K562 (cell line): Measurements from ENCODE around the gene STX12. TPM values are rescaled to one million over a fixed set of nuclear protein-coding genes. Genes with fewer than 3 reads are reported as not detected.

ENCODE experiments used
- BCOR ChIP-seq: fragments of 450-650 bp; IDR thresholded peaks from 2 replicates; pipeline ENCODE4 v1.6.1; 2016
- CREM ChIP-seq: IDR thresholded peaks from 2 replicates; pipeline ENCODE4 v1.6.1; 2014; ENCODE audit warnings: antibody characterized with exemption, low read depth
- EZH2 ChIP-seq: IDR thresholded peaks from 2 replicates; pipeline ENCODE4 v1.6.1; 2012; ENCODE audit warnings: low read depth, mild to moderate bottlenecking, inconsistent platforms, low read length, borderline replicate concordance
- GATAD2B ChIP-seq: fragments of 450-650 bp; IDR thresholded peaks from 2 replicates; pipeline ENCODE4 v1.6.1; 2017; ENCODE audit warnings: mild to moderate bottlenecking, borderline replicate concordance
- HDAC2 ChIP-seq: fragments of 450-650 bp; IDR thresholded peaks from 2 replicates; pipeline ENCODE4 v1.6.1; 2016; ENCODE audit warnings: mild to moderate bottlenecking
- IRF1 ChIP-seq: sonication (generic); formaldehyde crosslinking; IDR thresholded peaks from 2 replicates; pipeline ENCODE4 v1.8.0; 2022; ENCODE audit warnings: missing genetic modification reagents, mild to moderate bottlenecking, borderline replicate concordance
- STAT5B ChIP-seq: fragments of 250-450 bp; sonication (Bioruptor Pico); IDR thresholded peaks from 2 replicates; pipeline ENCODE4 v1.8.0; 2021; ENCODE audit warnings: mild to moderate bottlenecking, inconsistent platforms
- TFAM ChIP-seq: fragments of 250-450 bp; sonication (Bioruptor Pico); conservative IDR thresholded peaks from 2 replicates; pipeline ENCODE4 v1.5.0; 2021; ENCODE audit warnings: mild to moderate bottlenecking, moderate library complexity
- TRIM24 ChIP-seq, 2 experiments: fragments of 450-650 bp; IDR thresholded peaks; 2 replicates each; pipeline ENCODE4 v1.6.1; 2016
- ZBTB1 ChIP-seq: sonication (generic); formaldehyde crosslinking; IDR thresholded peaks from 2 replicates; pipeline ENCODE4 v1.8.1; 2023; ENCODE audit warnings: missing genetic modification reagents, low read depth, mild to moderate bottlenecking, borderline replicate concordance
- ZBTB33 ChIP-seq: sonication (generic); formaldehyde crosslinking; IDR thresholded peaks from 2 replicates; pipeline ENCODE4 v1.8.1; 2023; ENCODE audit warnings: mild to moderate bottlenecking, missing genetic modification reagents
- ZBTB34 ChIP-seq: fragments of 250-450 bp; sonication (Bioruptor Pico); IDR thresholded peaks from 2 replicates; pipeline ENCODE4 v1.8.0; 2021; ENCODE audit warnings: mild to moderate bottlenecking, moderate library complexity
- ZBTB43 ChIP-seq: sonication (generic); formaldehyde crosslinking; IDR thresholded peaks from 2 replicates; pipeline ENCODE4 v1.8.0; 2023; ENCODE audit warnings: mild to moderate bottlenecking, missing genetic modification reagents
- ZC3H4 ChIP-seq: sonication (generic); formaldehyde crosslinking; IDR thresholded peaks from 2 replicates; pipeline ENCODE4 v1.9.0; 2021; ENCODE audit warnings: missing genetic modification reagents, borderline replicate concordance
- ZC3H8 ChIP-seq: fragments of 450-650 bp; IDR thresholded peaks from 2 replicates; pipeline ENCODE4 v1.6.1; 2017
- ZNF609 ChIP-seq: sonication (generic); formaldehyde crosslinking; IDR thresholded peaks from 2 replicates; pipeline ENCODE4 v1.8.1; 2023; ENCODE audit warnings: missing genetic modification reagents, mild to moderate bottlenecking, borderline replicate concordance
- ZZZ3 ChIP-seq: fragments of 450-650 bp; IDR thresholded peaks from 2 replicates; pipeline ENCODE4 v1.6.1; 2016; ENCODE audit warnings: antibody characterized with exemption, mild to moderate bottlenecking, moderate library complexity
- polyA plus RNA-seq, 8 experiments: library from polyadenylated mRNA; depleted of rRNA in 4 of 8; stranded (reverse) in 5 of 8; unstranded in 3 of 8; fragments of >200 nt; fragmentation: Nextera tagmentation in 2 of 8; fragmentation: Illumina TruSeq in 1 of 8; extraction: Ambion mirVana in 2 of 8; extraction: Trizol in 1 of 8; gene quantifications; 2 replicates each; pipeline versions ENCODE4 v1.2.1 to v1.2.3, GENCODE V29; 2011 to 2014; ENCODE audit warnings: inconsistent platforms in 1 of 8, missing spikeins in 1 of 8
- total RNA-seq, 7 experiments: library from RNA; depleted of rRNA in 6 of 7; stranded (reverse); fragments of >200 nt in 6 of 7; fragmentation: Illumina TruSeq in 2 of 7; extraction: Trizol in 2 of 7; gene quantifications; 2 replicates each; pipeline versions ENCODE4 v1.2.1 to v1.2.3, GENCODE V29; 2011 to 2021; ENCODE audit warnings: low replicate concordance in 1 of 7

Gene STX12
- total and polyA plus RNA-seq, 9 of the 15 experiments (the other 6 are each of a cell fraction or from before 2014, with no cell fraction given): 16.9 to 31.3 (median 25.7) TPM

- TF ChIP-seq ZNF609 (CRISPR knock-in tag) (no peak; the same call in 1 of the 2 replicates), GATAD2B (no peak), IRF1 (CRISPR knock-in tag) (no peak), ZBTB1 (peak; percentile 79; the same call in 1 of the 2 replicates), ZBTB43 (CRISPR knock-in tag) (peak; percentile 86; the same call in 1 of the 2 replicates), BCOR (no peak; the same call in 1 of the 2 replicates), ZBTB34 (CRISPR knock-in tag) (no peak), EZH2 (no peak), ZZZ3 (no peak), TFAM (no peak), CREM (peak; percentile 97), ZBTB33 (CRISPR knock-in tag) (no peak), ZC3H8 (no peak), TRIM24 (IDR thresholded peaks at IDR 0.05) (no peak), HDAC2 (peak; percentile 90), ZC3H4 (0 out of 2 replicates have a peak, but pooled peaks have one; percentile 53), STAT5B (CRISPR knock-in tag) (no peak)
These were observed at the start of gene STX12 (continued) for GRCh38 chr1:27772932-27773825.
